ENCODE results near the gene FCER2.

Gene FCER2

GRCh38 chr19:7697721-7698287, 4.1 kb downstream of the FCER2 start:
- no peak overlapping the region for H3K4me3 ChIP-seq (ENCODE audit: low read depth in 1 of 2, low read length in 2 of 2)
- H3K9me3 ChIP-seq (ENCODE audit: control insufficient read depth in 1 of 2, low read length in 2 of 2), result no peaks in the 10 kb centered on the region
- no peaks in the 10 kb centered on the region for H3K36me3 ChIP-seq (ENCODE audit: control insufficient read depth in 1 of 2, insufficient read depth in 2 of 2, low read length in 2 of 2)
- no peaks in the 10 kb centered on the region for H3K4me1 ChIP-seq (ENCODE audit: control insufficient read depth in 1 of 2, insufficient read depth in 2 of 2, low read length in 2 of 2)
- peaks cover 6% of the 10 kb centered on the region for H3K27me3 ChIP-seq (ENCODE audit: low read depth, low read length)
- H3K27ac ChIP-seq (ENCODE audit: low read length), result no peak overlapping the region

GRCh38 chr19:7694499-7694898, 7.4 kb downstream of the FCER2 start:
- no peaks in the 10 kb centered on the region for H3K36me3 ChIP-seq (ENCODE audit: control insufficient read depth in 1 of 2, insufficient read depth in 2 of 2, low read length in 2 of 2)
- peaks cover 6% of the 10 kb centered on the region for H3K27me3 ChIP-seq (ENCODE audit: low read depth, low read length)
- H3K27ac ChIP-seq (ENCODE audit: low read length), result no peak overlapping the region
- no peak overlapping the region for H3K4me3 ChIP-seq (ENCODE audit: low read depth in 1 of 2, low read length in 2 of 2)
- H3K9me3 ChIP-seq (ENCODE audit: control insufficient read depth in 1 of 2, low read length in 2 of 2), result no peaks in the 10 kb centered on the region
- H3K4me1 ChIP-seq (ENCODE audit: control insufficient read depth in 1 of 2, insufficient read depth in 2 of 2, low read length in 2 of 2), result no peaks in the 10 kb centered on the region

- Histone ChIP-seq H3K4me3 (ENCODE audit: low read depth in 1 of 2, low read length in 2 of 2) (no peak overlapping the region), H3K4me1 (ENCODE audit: control insufficient read depth in 1 of 2, insufficient read depth in 2 of 2, low read length in 2 of 2) (no peaks in the 10 kb centered on the region), H3K27ac (ENCODE audit: low read length) (no peak overlapping the region), H3K9me3 (ENCODE audit: control insufficient read depth in 1 of 2, low read length in 2 of 2) (no peaks in the 10 kb centered on the region), H3K27me3 (ENCODE audit: low read depth, low read length) (no peaks in the 10 kb centered on the region), H3K36me3 (ENCODE audit: control insufficient read depth in 1 of 2, insufficient read depth in 2 of 2, low read length in 2 of 2) (no peaks in the 10 kb centered on the region)
Measured at GRCh38 chr19:7692417-7693088, 9.4 kb downstream of the FCER2 start.

- Histone ChIP-seq H3K27me3 (ENCODE audit: low read depth, low read length) (no peaks in the 10 kb centered on the region), H3K4me3 (ENCODE audit: low read depth in 1 of 2, low read length in 2 of 2) (no peak overlapping the region), H3K36me3 (ENCODE audit: control insufficient read depth in 1 of 2, insufficient read depth in 2 of 2, low read length in 2 of 2) (no peaks in the 10 kb centered on the region), H3K9me3 (ENCODE audit: control insufficient read depth in 1 of 2, low read length in 2 of 2) (no peaks in the 10 kb centered on the region), H3K4me1 (ENCODE audit: control insufficient read depth in 1 of 2, insufficient read depth in 2 of 2, low read length in 2 of 2) (no peaks in the 10 kb centered on the region), H3K27ac (ENCODE audit: low read length) (no peak overlapping the region)
Measured at GRCh38 chr19:7691497-7691896, 10.4 kb downstream of the FCER2 start.

GRCh38 chr19:7690779-7691258, 11.1 kb downstream of the FCER2 start:
- Histone ChIP-seq H3K27ac (ENCODE audit: low read length) (no peak overlapping the region), H3K4me3 (ENCODE audit: low read depth in 1 of 2, low read length in 2 of 2) (no peak overlapping the region), H3K9me3 (ENCODE audit: control insufficient read depth in 1 of 2, low read length in 2 of 2) (no peaks in the 10 kb centered on the region)

GRCh38 chr19:7689165-7689564, 12.8 kb downstream of the FCER2 start:
- no peaks in the 10 kb centered on the region for H3K27me3 ChIP-seq (ENCODE audit: low read depth, low read length)
- no peaks in the 10 kb centered on the region for H3K4me1 ChIP-seq (ENCODE audit: control insufficient read depth in 1 of 2, insufficient read depth in 2 of 2, low read length in 2 of 2)
- no peaks in the 10 kb centered on the region for H3K9me3 ChIP-seq (ENCODE audit: control insufficient read depth in 1 of 2, low read length in 2 of 2)
- H3K4me3 ChIP-seq (ENCODE audit: low read depth in 1 of 2, low read length in 2 of 2), result no peak overlapping the region
- H3K36me3 ChIP-seq (ENCODE audit: control insufficient read depth in 1 of 2, insufficient read depth in 2 of 2, low read length in 2 of 2), result no peaks in the 10 kb centered on the region
- no peak overlapping the region for H3K27ac ChIP-seq (ENCODE audit: low read length)

More at GRCh38 chr19:7690779-7691258, 11.1 kb downstream of the FCER2 start:
- Histone ChIP-seq H3K27me3 (ENCODE audit: low read depth, low read length) (no peaks in the 10 kb centered on the region), H3K4me1 (ENCODE audit: control insufficient read depth in 1 of 2, insufficient read depth in 2 of 2, low read length in 2 of 2) (no peaks in the 10 kb centered on the region), H3K36me3 (ENCODE audit: control insufficient read depth in 1 of 2, insufficient read depth in 2 of 2, low read length in 2 of 2) (no peaks in the 10 kb centered on the region)

- peaks cover 0 to 14% of the 10 kb centered on the region in 2 donors for H3K36me3 ChIP-seq (ENCODE audit: control insufficient read depth in 1 of 2, insufficient read depth in 2 of 2, low read length in 2 of 2)
- H3K4me1 ChIP-seq (ENCODE audit: control insufficient read depth in 1 of 2, insufficient read depth in 2 of 2, low read length in 2 of 2), result peaks cover 0 to 7% of the 10 kb centered on the region in 2 donors
- H3K9me3 ChIP-seq (ENCODE audit: control insufficient read depth in 1 of 2, low read length in 2 of 2), result no peaks in the 10 kb centered on the region
- H3K4me3 ChIP-seq (ENCODE audit: low read depth in 1 of 2, low read length in 2 of 2), result no peak overlapping the region
- H3K27me3 ChIP-seq (ENCODE audit: low read depth, low read length), result no peaks in the 10 kb centered on the region
- H3K27ac ChIP-seq (ENCODE audit: low read length), result no peak overlapping the region
Measured at GRCh38 chr19:7687177-7687576, 14.8 kb downstream of the FCER2 start.

GRCh38 chr19:7685546-7686445, 16.1 kb downstream of the FCER2 start:
- peaks cover 0 to 15% of the 10 kb centered on the region in 2 donors for H3K36me3 ChIP-seq (ENCODE audit: control insufficient read depth in 1 of 2, insufficient read depth in 2 of 2, low read length in 2 of 2)
- H3K4me3 ChIP-seq (ENCODE audit: low read depth in 1 of 2, low read length in 2 of 2), result no peak overlapping the region
- H3K9me3 ChIP-seq (ENCODE audit: control insufficient read depth in 1 of 2, low read length in 2 of 2), result no peaks in the 10 kb centered on the region
- H3K27me3 ChIP-seq (ENCODE audit: low read depth, low read length), result no peaks in the 10 kb centered on the region
- H3K4me1 ChIP-seq (ENCODE audit: control insufficient read depth in 1 of 2, insufficient read depth in 2 of 2, low read length in 2 of 2), result peaks cover 0 to 14% of the 10 kb centered on the region in 2 donors
- no peak overlapping the region for H3K27ac ChIP-seq (ENCODE audit: low read length)

GRCh38 chr19:7682175-7682855, 19.6 kb downstream of the FCER2 start:
- peaks cover 0 to 20% of the 10 kb centered on the region in 2 donors for H3K4me1 ChIP-seq (ENCODE audit: control insufficient read depth in 1 of 2, insufficient read depth in 2 of 2, low read length in 2 of 2)
- no peaks in the 10 kb centered on the region for H3K9me3 ChIP-seq (ENCODE audit: control insufficient read depth in 1 of 2, low read length in 2 of 2)
- peaks cover 0 to 15% of the 10 kb centered on the region in 2 donors for H3K36me3 ChIP-seq (ENCODE audit: control insufficient read depth in 1 of 2, insufficient read depth in 2 of 2, low read length in 2 of 2)
- peaks cover 3% of the 10 kb centered on the region for H3K27me3 ChIP-seq (ENCODE audit: low read depth, low read length)
- no peak overlapping the region for H3K27ac ChIP-seq (ENCODE audit: low read length)
- H3K4me3 ChIP-seq (ENCODE audit: low read depth in 1 of 2, low read length in 2 of 2), result peak overlapping the region in 1 of 2 donors; percentile 92

GRCh38 chr19:7681340-7682174, 20.4 kb downstream of the FCER2 start:
- H3K4me3 ChIP-seq (ENCODE audit: low read depth in 1 of 2, low read length in 2 of 2), result peak overlapping the region; percentile 74 to 92
- peak overlapping the region; percentile 63 for H3K27ac ChIP-seq (ENCODE audit: low read length)
- peaks cover 0 to 20% of the 10 kb centered on the region in 2 donors for H3K4me1 ChIP-seq (ENCODE audit: control insufficient read depth in 1 of 2, insufficient read depth in 2 of 2, low read length in 2 of 2)
- H3K36me3 ChIP-seq (ENCODE audit: control insufficient read depth in 1 of 2, insufficient read depth in 2 of 2, low read length in 2 of 2), result peaks cover 0 to 15% of the 10 kb centered on the region in 2 donors
- H3K27me3 ChIP-seq (ENCODE audit: low read depth, low read length), result peaks cover 4% of the 10 kb centered on the region
- H3K9me3 ChIP-seq (ENCODE audit: control insufficient read depth in 1 of 2, low read length in 2 of 2), result no peaks in the 10 kb centered on the region

Measured in muscle layer of duodenum (tissue), 2 donors.